ENCODE measurements around the gene EPHA8. TPM values are rescaled to one million over a fixed set of nuclear protein-coding genes. Genes with fewer than 3 reads are reported as not detected.

EPHA8 gene
- total RNA-seq, 1 donor from 2014 or later = not detected

DNA sequence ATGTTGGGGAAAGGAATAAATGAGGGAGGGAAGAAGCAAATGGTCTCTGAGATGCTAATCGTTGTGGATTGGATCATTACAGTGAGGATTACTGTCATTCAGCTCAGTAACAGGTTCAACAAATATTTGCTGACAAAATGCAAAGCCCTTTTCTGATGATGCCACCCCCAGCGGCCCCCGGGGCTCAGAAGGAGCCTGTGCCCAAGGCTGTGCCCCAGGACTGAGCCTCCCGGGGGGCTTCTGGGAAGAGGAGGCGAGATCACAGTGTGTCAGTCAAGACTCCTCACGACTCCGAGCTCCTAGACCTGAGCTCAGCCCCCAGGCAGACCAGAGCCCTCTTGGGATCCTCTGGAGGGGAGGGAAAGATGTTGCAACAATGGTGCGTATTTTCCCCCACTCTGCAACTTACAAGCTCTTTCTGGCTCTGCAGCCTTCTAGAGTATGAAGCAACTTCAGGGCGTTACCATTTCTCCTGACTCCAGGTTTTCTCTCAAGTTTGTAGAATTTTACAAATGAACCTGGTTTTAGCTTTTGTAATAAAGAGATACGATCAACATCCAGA is 20.8 kb downstream of the EPHA8 start:
- DNase-seq (ENCODE audit: missing footprints) (no peak), ATAC-seq (no peak)
- intact Hi-C loops (cut with DNase I) = no loop called here

GRCh38 chr1:22584970-22585369 is 21.7 kb downstream of the EPHA8 start:
- ATAC-seq (no peak), DNase-seq (ENCODE audit: missing footprints) (no peak)
- intact Hi-C loops (cut with DNase I) = no loop called here

GRCh38 chr1:22585471-22585870 is 22.2 kb downstream of the EPHA8 start:
- ATAC-seq (no peak), DNase-seq (ENCODE audit: missing footprints) (no peak)
- intact Hi-C loops (cut with DNase I) = no loop called here

DNA sequence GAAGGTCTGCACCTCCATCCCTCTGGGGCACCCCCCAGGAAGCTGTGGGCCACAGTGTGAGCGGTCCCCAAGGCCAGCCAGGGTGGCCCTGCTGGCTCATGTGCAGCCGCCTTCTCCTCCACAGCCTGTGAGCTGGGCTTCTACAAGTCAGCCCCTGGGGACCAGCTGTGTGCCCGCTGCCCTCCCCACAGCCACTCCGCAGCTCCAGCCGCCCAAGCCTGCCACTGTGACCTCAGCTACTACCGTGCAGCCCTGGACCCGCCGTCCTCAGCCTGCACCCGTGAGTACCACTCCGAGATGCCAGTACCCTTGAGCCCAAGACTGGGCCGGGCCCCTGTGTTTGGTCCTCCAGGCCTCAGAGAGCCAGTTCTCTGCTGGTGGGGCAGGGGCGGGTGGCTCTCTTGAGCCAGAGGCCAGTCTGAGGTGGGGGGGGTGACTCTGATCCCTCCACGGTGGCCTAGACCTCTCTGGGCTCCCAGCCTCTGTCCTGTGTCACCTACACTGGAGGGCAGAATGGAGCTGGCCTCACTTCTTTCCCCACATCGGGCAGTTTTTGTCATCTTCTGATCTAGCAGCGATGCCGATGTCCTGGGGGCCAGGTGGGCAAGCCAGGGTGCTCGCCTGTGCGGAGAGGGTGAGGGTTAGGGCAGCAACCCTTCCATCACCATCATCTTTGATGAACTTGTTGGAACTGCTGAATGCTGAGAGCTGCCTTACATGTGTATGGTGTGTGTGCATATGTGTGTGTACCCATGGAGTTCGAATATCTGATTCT is 23.3 kb downstream of the EPHA8 start:
- no peak for DNase-seq (ENCODE audit: missing footprints)
- intact Hi-C loops (cut with DNase I) = no loop called here
- ATAC-seq = no peak

DNA sequence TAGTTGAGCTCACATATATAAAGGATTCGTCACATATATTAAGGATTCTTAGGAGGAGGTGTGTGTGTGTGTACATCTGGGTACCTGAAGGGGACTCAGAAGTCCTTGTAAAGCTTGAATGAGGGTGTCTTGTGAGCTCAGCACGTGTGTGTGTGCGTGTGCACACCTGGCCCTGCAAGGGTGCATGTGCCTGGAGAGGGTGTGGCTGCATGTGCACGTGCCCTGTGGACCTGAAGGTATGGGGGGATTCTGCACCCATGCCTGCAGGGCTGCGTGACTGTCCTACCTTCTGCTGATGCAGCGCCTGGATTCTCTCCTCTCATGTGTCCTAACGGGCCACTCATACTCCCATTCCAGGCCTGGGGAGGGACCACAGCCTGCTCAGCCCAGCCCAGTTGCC is 24.0 kb downstream of the EPHA8 start:
- no peak for DNase-seq (ENCODE audit: missing footprints)
- intact Hi-C loops (cut with DNase I) = no loop called here
- ATAC-seq = no peak

DNA sequence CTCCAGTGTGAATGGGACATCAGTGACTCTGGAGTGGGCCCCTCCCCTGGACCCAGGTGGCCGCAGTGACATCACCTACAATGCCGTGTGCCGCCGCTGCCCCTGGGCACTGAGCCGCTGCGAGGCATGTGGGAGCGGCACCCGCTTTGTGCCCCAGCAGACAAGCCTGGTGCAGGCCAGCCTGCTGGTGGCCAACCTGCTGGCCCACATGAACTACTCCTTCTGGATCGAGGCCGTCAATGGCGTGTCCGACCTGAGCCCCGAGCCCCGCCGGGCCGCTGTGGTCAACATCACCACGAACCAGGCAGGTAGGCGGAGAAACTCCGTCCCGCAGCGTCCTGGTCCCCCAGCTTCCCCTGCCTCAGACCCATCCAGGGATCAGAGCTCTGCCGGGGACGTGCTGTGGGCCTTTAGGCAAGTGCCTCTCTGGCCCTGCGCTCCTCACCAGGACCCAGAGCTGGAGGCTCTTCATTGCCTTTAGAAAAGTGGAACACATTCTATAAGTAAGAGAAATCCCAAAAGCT is 25.7 kb downstream of the EPHA8 start:
- intact Hi-C loops (cut with DNase I) = no loop called here
- ATAC-seq = no peak
- DNase-seq (ENCODE audit: missing footprints) = no peak

GRCh38 chr1:22591576-22591975 is 28.3 kb downstream of the EPHA8 start:
- ATAC-seq (no peak), DNase-seq (ENCODE audit: missing footprints) (no peak)
- intact Hi-C loops (cut with DNase I) = no loop called here

DNA sequence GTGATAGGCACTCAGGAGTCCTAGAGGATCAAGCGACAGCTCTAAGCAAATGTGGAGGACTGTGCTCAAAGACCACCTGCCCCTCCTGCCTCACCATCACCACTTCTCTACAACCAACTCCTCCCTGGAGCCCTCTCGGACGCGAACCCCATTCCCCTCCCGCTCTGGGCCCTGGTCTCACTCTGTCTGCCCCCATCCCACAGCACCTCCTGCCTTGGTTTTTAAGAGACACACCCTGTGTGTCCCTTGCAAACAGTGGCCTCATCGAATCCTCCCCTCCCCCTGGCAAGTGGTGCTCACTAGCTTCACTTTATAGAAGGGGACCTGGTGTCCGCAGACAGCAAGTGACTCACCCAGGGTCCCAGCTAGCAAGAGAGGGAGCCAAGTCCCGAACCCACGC is 28.8 kb downstream of the EPHA8 start:
- intact Hi-C loops (cut with DNase I) = no loop called here
- no peak for ATAC-seq
- DNase-seq (ENCODE audit: missing footprints) = no peak

DNA sequence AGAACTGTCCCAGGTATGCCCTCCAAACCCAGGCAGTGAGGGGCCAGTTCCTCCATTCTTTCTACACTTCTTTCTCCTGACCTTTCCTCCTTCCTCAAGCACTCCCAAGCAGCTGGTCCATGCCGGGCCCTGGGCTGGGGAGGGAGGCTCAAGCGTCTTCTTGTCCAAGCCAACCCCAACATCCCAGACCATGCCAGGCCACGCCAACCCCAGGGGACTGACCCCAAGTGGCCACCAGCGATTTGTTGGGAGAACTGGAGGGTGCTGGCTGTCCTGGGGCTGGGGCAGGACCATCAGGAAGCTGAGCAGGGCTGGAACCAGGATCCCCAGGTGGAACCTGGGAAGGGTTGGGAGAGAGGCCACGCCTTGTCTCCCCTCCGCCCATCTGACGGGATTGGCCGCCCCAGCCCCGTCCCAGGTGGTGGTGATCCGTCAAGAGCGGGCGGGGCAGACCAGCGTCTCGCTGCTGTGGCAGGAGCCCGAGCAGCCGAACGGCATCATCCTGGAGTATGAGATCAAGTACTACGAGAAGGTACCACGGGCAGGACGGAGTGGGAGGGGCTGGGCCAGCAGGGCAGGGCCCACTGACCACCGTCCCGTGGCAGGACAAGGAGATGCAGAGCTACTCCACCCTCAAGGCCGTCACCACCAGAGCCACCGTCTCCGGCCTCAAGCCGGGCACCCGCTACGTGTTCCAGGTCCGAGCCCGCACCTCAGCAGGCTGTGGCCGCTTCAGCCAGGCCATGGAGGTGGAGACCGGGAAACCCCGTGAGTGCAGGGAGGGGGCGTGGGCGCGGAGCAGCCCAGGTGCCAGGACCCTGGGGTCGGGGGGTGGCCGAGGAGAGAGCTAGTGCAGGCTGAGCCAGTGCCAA is 29.9 kb downstream of the EPHA8 start:
- ATAC-seq (no peak), DNase-seq (ENCODE audit: missing footprints) (no peak)
- intact Hi-C loops (cut with DNase I) = no loop called here

- intact Hi-C loops (cut with DNase I) = no loop called here
- no peak for DNase-seq (ENCODE audit: missing footprints)
- ATAC-seq = no peak
Observed at GRCh38 chr1:22594396-22594795, 31.1 kb downstream of the EPHA8 start.

DNA sequence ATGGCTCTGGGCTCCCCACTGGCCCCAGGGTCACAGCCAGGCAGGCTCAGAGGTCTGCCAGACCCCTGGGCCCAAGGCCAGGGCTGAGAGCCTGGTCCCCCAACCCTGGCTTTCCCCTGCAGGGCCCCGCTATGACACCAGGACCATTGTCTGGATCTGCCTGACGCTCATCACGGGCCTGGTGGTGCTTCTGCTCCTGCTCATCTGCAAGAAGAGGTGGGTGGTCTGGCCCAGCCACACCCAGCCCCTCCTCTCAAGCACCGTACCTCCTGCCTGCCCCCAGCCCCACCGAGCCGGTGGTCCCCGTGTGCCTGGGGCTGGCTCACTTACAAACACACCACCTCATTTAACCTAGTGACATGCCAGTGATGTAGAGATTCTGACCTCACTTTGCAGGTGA is 31.8 kb downstream of the EPHA8 start:
- no peak for ATAC-seq
- no peak for DNase-seq (ENCODE audit: missing footprints)
- intact Hi-C loops (cut with DNase I) = no loop called here

DNA sequence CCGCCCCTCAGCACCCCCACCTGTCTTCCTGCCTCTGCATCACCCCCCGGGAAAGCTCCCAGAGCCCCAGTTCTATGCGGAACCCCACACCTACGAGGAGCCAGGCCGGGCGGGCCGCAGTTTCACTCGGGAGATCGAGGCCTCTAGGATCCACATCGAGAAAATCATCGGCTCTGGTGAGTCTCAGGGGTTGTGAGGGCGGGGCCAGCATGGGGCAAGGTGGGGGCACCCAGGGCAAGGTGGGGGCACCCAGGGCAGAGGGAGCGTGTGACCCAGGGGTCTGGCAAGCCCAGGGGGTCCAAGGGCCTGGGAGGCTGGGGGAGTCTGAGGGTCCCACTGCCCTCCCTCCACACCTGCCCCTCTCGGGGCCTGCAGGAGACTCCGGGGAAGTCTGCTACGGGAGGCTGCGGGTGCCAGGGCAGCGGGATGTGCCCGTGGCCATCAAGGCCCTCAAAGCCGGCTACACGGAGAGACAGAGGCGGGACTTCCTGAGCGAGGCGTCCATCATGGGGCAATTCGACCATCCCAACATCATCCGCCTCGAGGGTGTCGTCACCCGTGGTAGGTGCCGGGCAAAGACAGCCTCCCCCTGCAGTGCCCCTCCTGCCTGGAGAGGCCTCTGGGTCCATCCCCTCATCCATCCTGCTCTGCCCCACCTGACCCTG is 34.1 kb downstream of the EPHA8 start:
- intact Hi-C loops (cut with DNase I) = no loop called here
- DNase-seq (ENCODE audit: missing footprints) (no peak), ATAC-seq (no peak)

DNA sequence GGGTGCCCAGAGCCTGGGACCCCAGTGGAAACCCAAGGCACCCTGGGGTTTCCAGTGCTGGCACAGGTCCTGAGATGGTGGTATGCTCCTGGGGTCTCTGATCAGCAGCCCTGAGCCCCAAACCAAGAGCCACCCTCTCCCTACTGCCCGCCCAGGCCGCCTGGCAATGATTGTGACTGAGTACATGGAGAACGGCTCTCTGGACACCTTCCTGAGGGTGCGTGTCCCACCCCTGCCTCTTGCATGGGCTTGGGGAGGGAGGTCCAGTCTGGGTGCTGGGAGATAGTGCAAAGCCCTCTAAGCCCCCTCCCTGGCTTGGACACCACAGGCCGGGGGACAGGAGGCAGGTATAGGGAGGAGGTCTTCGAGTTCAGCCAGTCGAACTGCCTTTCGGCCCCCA is 34.7 kb downstream of the EPHA8 start:
- DNase-seq (ENCODE audit: missing footprints) (no peak), ATAC-seq (no peak)
- intact Hi-C loops (cut with DNase I) = no loop called here

DNA sequence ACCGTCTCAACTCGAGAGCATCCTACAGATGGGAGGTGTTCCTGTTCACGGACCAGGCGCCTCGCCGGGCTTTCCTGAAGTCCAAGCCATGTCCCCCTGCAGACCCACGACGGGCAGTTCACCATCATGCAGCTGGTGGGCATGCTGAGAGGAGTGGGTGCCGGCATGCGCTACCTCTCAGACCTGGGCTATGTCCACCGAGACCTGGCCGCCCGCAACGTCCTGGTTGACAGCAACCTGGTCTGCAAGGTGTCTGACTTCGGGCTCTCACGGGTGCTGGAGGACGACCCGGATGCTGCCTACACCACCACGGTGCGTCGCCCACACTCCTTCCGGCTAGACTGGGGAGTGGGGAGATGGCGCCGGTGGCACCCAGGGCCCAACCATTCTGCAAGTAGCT is 35.4 kb downstream of the EPHA8 start:
- intact Hi-C loops (cut with DNase I) = no loop called here
- DNase-seq (ENCODE audit: missing footprints) (no peak), ATAC-seq (no peak)

DNA sequence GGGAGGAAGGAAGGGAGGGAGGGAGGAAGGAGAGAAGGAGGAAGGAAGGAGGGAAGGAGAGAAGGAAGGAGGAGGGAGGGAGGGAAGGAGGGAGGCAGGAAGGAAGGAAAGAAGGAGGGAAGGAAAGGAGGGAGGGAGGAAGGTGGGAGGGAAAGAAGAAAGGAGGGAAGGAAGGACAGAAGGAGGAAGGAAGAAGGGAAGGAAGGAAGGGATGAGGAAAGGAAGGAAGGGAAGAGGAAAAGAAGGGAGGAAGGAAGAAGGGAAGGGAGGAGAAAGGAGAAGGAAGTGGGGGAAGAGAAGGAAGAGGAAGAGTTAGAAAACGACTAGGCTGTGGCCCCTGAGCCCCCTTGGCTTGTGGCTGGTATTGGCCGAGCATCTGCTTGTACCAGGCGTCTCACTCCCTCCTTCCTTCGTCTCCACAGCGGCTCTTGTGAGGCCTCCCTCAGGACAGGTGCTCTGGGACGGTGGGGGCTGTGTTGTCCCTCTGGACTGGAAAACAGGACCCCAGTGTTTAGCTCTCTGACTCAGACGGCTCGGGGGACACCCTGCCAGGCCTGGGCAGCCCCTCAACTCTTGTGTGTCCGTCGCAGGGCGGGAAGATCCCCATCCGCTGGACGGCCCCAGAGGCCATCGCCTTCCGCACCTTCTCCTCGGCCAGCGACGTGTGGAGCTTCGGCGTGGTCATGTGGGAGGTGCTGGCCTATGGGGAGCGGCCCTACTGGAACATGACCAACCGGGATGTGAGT is 37.0 kb downstream of the EPHA8 start:
- ATAC-seq (no peak), DNase-seq (ENCODE audit: missing footprints) (no peak)
- intact Hi-C loops (cut with DNase I) = no loop called here

DNA sequence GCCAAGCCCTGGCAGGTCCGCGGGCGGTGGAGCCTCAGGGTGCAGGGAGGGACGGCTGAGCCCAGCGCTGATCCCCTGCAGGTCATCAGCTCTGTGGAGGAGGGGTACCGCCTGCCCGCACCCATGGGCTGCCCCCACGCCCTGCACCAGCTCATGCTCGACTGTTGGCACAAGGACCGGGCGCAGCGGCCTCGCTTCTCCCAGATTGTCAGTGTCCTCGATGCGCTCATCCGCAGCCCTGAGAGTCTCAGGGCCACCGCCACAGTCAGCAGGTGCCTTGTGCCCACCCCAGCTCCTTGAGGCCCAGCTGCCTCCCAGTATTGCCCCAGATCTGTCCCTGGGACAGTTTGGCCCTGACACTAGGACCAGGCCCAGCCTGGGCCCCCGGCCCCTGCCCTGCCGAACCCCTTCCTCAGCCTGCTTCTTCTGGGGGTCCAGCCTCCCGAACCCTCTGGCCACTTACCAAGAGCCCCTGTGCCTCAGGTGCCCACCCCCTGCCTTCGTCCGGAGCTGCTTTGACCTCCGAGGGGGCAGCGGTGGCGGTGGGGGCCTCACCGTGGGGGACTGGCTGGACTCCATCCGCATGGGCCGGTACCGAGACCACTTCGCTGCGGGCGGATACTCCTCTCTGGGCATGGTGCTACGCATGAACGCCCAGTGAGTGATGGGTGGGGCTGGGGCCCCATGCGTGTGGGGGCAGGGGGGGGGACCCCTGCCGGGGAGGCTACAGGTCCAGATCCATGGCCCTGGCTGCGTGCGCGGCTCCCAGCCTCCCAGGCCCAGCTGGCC is 37.7 kb downstream of the EPHA8 start:
- intact Hi-C loops (cut with DNase I) = no loop called here
- no peak for ATAC-seq
- DNase-seq (ENCODE audit: missing footprints) = no peak

- intact Hi-C loops (cut with DNase I) = no loop called here
- ATAC-seq = no peak
- no peak for DNase-seq (ENCODE audit: missing footprints)
Observed at GRCh38 chr1:22601610-22602009, 38.3 kb downstream of the EPHA8 start.
